Measurements from ENCODE around the gene GYPE.
"Not testable (repeated sequence)": the region's sequence is repeated elsewhere in the genome, so short reads cannot be mapped to it uniquely, and the experiment has no call there.

DNA sequence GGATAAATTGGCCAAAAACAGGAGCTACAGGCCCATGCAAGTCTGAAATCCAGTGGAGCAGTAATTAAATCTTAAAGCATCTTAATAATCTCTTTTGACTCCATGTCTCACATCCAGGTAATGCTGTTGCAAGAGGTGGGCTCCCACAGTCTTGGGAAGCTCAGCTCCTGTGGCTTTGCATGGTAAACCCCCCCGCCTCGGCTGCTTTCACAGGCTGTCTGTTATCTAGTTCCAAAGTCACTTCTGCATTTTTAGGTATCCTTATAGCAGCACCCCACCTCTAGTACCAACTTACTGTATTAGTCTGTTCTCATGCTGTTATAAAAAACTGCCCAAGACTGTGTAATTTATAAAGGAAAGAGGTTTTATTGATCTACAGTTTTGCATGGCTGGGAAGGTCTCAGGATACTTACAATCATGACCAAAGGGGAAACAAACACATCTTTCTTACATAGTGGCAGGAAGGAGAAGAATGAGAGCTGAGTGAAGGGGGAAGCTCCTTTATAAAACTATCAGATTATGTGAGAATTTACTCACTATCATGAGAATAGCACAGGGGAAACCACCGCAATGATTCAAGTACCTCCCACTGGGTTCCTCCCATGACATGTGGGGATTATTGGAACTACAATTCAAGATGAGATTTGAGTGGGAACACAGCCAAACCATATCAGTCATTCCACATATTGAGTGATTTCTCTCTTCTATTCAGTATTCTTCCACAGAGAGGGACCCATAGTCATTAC, 34.7 kb downstream of the GYPE start:
- TF ChIP-seq, protein P1, sequence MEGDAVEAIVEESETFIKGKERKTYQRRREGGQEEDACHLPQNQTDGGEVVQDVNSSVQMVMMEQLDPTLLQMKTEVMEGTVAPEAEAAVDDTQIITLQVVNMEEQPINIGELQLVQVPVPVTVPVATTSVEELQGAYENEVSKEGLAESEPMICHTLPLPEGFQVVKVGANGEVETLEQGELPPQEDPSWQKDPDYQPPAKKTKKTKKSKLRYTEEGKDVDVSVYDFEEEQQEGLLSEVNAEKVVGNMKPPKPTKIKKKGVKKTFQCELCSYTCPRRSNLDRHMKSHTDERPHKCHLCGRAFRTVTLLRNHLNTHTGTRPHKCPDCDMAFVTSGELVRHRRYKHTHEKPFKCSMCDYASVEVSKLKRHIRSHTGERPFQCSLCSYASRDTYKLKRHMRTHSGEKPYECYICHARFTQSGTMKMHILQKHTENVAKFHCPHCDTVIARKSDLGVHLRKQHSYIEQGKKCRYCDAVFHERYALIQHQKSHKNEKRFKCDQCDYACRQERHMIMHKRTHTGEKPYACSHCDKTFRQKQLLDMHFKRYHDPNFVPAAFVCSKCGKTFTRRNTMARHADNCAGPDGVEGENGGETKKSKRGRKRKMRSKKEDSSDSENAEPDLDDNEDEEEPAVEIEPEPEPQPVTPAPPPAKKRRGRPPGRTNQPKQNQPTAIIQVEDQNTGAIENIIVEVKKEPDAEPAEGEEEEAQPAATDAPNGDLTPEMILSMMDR (IDR thresholded peaks at IDR 0.05): not testable (repeated sequence)
- TF ChIP-seq POLR2A (IDR thresholded peaks at IDR 0.05): not testable (repeated sequence)

Measured in breast epithelium (tissue), 3 donors.